GM23338 (cell line): ENCODE data around the gene TRPC4.

Experiments
- CREB1 ChIP-seq: fragments of 250-450 bp; sonication (Bioruptor Pico); IDR thresholded peaks from 2 replicates; pipeline ENCODE4 v1.5.0; 2020; ENCODE audit warnings: low read depth, mild to moderate bottlenecking, moderate library complexity
- CTCF ChIP-seq, 2 experiments: fragments of 200-600 bp in 1 of 2; sonication (generic) in 1 of 2; conservative IDR thresholded peaks; 2 replicates each; pipeline versions ENCODE4 v1.5.1 to v1.6.1; 2016 to 2017; ENCODE audit warnings: antibody characterized with exemption in 2 of 2, low read depth in 2 of 2, mild to moderate bottlenecking in 2 of 2, moderate library complexity in 1 of 2
- EZH2 ChIP-seq: fragments of 200-600 bp; sonication (generic); IDR thresholded peaks from one replicate; pipeline ENCODE4 v1.8.0; 2017; ENCODE audit warnings: antibody characterized with exemption, mild to moderate bottlenecking, low read depth; ENCODE audit not compliant: unreplicated experiment
- EZH2phosphoT487 ChIP-seq: fragments of 200-600 bp; sonication (generic); IDR thresholded peaks from one replicate; pipeline ENCODE4 v1.8.1; 2018; ENCODE audit warnings: antibody characterized with exemption; ENCODE audit not compliant: unreplicated experiment
- NANOG ChIP-seq: IDR thresholded peaks from 2 replicates; pipeline ENCODE4 v1.6.1; 2016; ENCODE audit warnings: antibody characterized with exemption, borderline replicate concordance
- POLR2AphosphoS5 ChIP-seq: IDR thresholded peaks from 2 replicates; pipeline ENCODE4 v1.6.1; 2016; ENCODE audit warnings: antibody characterized with exemption, low read depth
- REST ChIP-seq: IDR thresholded peaks from one replicate; pipeline ENCODE4 v1.6.1; 2018; ENCODE audit warnings: antibody characterized with exemption; ENCODE audit not compliant: unreplicated experiment
- TF ChIP-seq, protein P1 (sequence below): fragments of 250-450 bp; sonication (Bioruptor Pico); IDR thresholded peaks from 2 replicates; pipeline ENCODE4 v1.5.0; 2020; ENCODE audit warnings: mild to moderate bottlenecking, moderate library complexity
- TF ChIP-seq, protein P2 (sequence below): IDR thresholded peaks from 2 replicates; pipeline ENCODE4 v1.6.1; 2016; ENCODE audit warnings: antibody characterized with exemption

DNA sequence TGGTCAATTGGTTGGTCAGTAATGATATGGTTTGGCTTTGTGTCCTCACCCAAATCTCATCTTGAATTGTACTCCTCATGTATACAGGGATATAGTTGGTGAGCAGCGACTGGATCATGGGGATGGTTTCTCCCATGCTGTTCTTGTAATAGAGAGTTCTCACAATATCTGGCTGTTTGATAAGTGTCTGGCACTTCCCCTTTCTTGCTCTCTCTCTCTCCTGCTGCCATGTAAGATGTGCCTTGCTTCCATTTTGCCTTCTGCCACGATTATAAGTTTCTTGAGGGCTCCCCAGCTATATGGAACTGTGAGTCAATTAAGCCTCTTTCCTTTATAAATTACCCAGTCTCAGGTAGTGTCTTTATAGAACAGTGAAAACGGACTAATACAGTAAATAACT lies 120.7 kb downstream of the TRPC4 start:
- TF ChIP-seq CTCF (conservative IDR thresholded peaks at IDR 0.05; ENCODE audit: low read depth in 2 of 2) (no peak), EZH2 (no peak), EZH2phosphoT487 (no peak), NANOG (no peak), POLR2AphosphoS5 (no peak), REST (no peak), CREB1 (no peak)
- TF ChIP-seq, protein P1, sequence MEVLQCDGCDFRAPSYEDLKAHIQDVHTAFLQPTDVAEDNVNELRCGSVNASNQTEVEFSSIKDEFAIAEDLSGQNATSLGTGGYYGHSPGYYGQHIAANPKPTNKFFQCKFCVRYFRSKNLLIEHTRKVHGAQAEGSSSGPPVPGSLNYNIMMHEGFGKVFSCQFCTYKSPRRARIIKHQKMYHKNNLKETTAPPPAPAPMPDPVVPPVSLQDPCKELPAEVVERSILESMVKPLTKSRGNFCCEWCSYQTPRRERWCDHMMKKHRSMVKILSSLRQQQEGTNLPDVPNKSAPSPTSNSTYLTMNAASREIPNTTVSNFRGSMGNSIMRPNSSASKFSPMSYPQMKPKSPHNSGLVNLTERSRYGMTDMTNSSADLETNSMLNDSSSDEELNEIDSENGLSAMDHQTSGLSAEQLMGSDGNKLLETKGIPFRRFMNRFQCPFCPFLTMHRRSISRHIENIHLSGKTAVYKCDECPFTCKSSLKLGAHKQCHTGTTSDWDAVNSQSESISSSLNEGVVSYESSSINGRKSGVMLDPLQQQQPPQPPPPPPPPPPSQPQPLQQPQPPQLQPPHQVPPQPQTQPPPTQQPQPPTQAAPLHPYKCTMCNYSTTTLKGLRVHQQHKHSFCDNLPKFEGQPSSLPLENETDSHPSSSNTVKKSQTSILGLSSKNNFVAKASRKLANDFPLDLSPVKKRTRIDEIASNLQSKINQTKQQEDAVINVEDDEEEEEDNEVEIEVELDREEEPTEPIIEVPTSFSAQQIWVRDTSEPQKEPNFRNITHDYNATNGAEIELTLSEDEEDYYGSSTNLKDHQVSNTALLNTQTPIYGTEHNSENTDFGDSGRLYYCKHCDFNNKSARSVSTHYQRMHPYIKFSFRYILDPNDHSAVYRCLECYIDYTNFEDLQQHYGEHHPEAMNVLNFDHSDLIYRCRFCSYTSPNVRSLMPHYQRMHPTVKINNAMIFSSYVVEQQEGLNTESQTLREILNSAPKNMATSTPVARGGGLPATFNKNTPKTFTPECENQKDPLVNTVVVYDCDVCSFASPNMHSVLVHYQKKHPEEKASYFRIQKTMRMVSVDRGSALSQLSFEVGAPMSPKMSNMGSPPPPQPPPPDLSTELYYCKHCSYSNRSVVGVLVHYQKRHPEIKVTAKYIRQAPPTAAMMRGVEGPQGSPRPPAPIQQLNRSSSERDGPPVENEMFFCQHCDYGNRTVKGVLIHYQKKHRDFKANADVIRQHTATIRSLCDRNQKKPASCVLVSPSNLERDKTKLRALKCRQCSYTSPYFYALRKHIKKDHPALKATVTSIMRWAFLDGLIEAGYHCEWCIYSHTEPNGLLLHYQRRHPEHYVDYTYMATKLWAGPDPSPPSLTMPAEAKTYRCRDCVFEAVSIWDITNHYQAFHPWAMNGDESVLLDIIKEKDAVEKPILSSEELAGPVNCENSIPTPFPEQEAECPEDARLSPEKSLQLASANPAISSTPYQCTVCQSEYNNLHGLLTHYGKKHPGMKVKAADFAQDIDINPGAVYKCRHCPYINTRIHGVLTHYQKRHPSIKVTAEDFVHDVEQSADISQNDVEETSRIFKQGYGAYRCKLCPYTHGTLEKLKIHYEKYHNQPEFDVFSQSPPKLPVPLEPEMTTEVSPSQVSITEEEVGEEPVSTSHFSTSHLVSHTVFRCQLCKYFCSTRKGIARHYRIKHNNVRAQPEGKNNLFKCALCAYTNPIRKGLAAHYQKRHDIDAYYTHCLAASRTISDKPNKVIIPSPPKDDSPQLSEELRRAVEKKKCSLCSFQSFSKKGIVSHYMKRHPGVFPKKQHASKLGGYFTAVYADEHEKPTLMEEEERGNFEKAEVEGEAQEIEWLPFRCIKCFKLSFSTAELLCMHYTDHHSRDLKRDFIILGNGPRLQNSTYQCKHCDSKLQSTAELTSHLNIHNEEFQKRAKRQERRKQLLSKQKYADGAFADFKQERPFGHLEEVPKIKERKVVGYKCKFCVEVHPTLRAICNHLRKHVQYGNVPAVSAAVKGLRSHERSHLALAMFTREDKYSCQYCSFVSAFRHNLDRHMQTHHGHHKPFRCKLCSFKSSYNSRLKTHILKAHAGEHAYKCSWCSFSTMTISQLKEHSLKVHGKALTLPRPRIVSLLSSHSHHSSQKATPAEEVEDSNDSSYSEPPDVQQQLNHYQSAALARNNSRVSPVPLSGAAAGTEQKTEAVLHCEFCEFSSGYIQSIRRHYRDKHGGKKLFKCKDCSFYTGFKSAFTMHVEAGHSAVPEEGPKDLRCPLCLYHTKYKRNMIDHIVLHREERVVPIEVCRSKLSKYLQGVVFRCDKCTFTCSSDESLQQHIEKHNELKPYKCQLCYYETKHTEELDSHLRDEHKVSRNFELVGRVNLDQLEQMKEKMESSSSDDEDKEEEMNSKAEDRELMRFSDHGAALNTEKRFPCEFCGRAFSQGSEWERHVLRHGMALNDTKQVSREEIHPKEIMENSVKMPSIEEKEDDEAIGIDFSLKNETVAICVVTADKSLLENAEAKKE = no peak
- TF ChIP-seq, protein P2, sequence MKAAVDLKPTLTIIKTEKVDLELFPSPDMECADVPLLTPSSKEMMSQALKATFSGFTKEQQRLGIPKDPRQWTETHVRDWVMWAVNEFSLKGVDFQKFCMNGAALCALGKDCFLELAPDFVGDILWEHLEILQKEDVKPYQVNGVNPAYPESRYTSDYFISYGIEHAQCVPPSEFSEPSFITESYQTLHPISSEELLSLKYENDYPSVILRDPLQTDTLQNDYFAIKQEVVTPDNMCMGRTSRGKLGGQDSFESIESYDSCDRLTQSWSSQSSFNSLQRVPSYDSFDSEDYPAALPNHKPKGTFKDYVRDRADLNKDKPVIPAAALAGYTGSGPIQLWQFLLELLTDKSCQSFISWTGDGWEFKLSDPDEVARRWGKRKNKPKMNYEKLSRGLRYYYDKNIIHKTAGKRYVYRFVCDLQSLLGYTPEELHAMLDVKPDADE = no peak
